Esophagus squamous epithelium (tissue), 4 donors: ENCODE measurements around the gene ITGB3BP.

Experiments used
- POLR2A ChIP-seq, 4 donors: fragments of 450-650 bp; IDR thresholded peaks; one replicate each; pipeline ENCODE4 v1.6.1; 2017; ENCODE audit warnings: antibody characterized with exemption in 4 of 4, mild to moderate bottlenecking in 4 of 4, moderate library complexity in 3 of 4
- TF ChIP-seq, protein P1 (sequence below), 6 experiments: fragments of 450-650 bp in 4 of 6; fragments of 200-600 bp in 2 of 6; sonication (generic) in 2 of 6; IDR thresholded peaks; one replicate each; pipeline ENCODE4 v1.5.1; 2016 to 2019; ENCODE audit warnings: antibody characterized with exemption in 6 of 6, mild to moderate bottlenecking in 4 of 6, moderate library complexity in 4 of 6

DNA sequence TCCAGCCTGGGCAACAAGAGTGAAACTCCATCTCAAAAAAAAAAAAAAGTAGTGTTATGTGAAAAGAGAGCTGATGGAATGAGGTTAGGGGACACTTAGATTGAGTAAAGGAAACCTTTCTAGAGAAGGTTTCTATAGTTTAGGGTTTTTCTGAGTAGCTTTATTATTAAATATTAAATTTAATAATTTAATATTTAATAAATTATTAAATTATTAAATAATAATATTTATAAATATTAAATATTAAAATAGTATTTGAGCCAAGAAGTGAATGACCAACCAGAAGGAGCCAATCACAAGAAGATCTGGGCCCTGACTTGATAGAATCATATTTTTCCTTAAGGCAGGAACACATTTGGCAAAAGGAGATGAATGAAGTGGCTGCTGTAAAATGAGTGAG is 104.9 kb downstream of the ITGB3BP start:
- TF ChIP-seq, protein P1, sequence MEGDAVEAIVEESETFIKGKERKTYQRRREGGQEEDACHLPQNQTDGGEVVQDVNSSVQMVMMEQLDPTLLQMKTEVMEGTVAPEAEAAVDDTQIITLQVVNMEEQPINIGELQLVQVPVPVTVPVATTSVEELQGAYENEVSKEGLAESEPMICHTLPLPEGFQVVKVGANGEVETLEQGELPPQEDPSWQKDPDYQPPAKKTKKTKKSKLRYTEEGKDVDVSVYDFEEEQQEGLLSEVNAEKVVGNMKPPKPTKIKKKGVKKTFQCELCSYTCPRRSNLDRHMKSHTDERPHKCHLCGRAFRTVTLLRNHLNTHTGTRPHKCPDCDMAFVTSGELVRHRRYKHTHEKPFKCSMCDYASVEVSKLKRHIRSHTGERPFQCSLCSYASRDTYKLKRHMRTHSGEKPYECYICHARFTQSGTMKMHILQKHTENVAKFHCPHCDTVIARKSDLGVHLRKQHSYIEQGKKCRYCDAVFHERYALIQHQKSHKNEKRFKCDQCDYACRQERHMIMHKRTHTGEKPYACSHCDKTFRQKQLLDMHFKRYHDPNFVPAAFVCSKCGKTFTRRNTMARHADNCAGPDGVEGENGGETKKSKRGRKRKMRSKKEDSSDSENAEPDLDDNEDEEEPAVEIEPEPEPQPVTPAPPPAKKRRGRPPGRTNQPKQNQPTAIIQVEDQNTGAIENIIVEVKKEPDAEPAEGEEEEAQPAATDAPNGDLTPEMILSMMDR (IDR thresholded peaks at IDR 0.05) = no peak
- TF ChIP-seq POLR2A (IDR thresholded peaks at IDR 0.05) = no peak
